Dendritic cell treated with granulocyte-macrophage colony-stimulating factor and Interleukin-4, amounts not matched to agents 40 ng/mL and 50 ng/mL, for 4 days (primary cell): Measurements from ENCODE around the gene DFFB.

Experiments used
- H3K27ac Mint-ChIP-seq: one replicate; pipeline ENCODE4 v1.8.0; 2022; ENCODE audit warnings: mild to moderate bottlenecking, mixed read lengths
- H3K27me3 Mint-ChIP-seq: one replicate; pipeline ENCODE4 v1.8.0; 2022; ENCODE audit warnings: mild to moderate bottlenecking, mixed read lengths
- H3K36me3 Mint-ChIP-seq: one replicate; pipeline ENCODE4 v1.8.0; 2022; ENCODE audit warnings: low read depth, mixed read lengths
- H3K4me1 Mint-ChIP-seq: one replicate; pipeline ENCODE4 v1.8.0; 2022; ENCODE audit warnings: low read depth, mixed read lengths
- H3K4me3 Mint-ChIP-seq: one replicate; pipeline ENCODE4 v1.8.0; 2022; ENCODE audit warnings: mild to moderate bottlenecking, moderate library complexity, mixed read lengths
- H3K9me3 Mint-ChIP-seq: one replicate; pipeline ENCODE4 v1.8.0; 2022; ENCODE audit warnings: mixed read lengths
- intact Hi-C: fragments of 100-400 bp; cut with micrococcal nuclease; formaldehyde crosslinking; loops from one replicate; pipeline ENCODE4 v1.15.0; 2022

Gene DFFB

DNA sequence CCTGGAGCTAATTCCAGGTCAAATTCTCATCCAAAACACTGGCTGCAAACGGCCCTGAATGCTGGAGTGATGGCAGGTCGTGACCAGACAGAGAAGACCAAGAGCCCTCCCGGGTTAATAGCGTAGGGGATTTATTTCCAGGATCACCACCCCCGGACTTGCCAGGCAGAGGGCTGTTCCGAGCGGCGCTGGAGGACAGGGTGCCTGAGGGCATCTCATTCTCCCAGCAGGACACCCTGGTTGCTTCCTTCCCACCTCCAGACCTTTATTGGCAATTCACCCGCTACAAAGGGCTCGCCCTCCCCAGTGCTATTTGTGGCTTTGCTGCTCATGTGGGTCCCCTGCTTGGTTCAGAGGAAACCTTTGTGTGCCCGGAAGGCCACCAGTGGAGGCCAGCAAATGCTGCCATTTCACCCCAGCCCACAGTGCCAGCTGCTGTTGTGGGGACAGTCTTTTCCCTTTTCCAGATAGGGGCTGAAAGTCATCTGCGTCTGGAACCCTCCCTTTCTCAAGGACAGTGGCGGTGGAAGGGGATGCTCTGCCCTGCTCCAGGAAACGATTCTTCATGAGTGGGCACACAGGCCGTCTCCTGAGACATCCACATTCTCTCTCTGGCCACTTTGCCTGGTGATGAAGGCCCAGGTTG, 61.8 kb downstream of the DFFB start:
- Mint-ChIP-seq H3K27ac (no peak overlapping the region), H3K27me3 (peaks cover 12% of the 10 kb centered on the region), H3K9me3 (no peaks in the 10 kb centered on the region), H3K4me1 (no peaks in the 10 kb centered on the region), H3K36me3 (no peaks in the 10 kb centered on the region), H3K4me3 (no peak overlapping the region)
- intact Hi-C loops: no loop called here

DNA sequence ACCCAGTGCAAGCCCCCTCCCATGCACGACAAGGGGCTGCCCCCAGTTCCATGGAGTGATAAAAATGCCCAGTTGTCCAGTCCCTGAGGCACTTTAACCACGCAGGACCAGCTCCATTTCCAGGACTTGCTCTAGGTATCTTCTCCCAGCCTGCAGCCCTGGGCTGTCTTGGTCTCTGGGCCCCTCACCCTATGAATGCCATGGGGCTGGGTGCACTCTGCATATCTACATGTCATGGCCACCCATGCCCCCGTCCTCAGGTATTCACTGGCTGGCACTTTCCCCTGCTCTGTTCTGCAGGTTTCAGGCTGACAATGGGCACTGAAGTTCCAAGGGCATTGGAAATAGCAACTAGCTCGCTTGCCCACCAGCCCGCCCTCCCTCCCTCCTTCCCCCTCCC, 62.4 kb downstream of the DFFB start:
- intact Hi-C loops: no loop called here
- Mint-ChIP-seq H3K27ac (no peak overlapping the region), H3K4me3 (no peak overlapping the region), H3K9me3 (no peaks in the 10 kb centered on the region), H3K36me3 (no peaks in the 10 kb centered on the region), H3K27me3 (peaks cover 12% of the 10 kb centered on the region), H3K4me1 (no peaks in the 10 kb centered on the region)

DNA sequence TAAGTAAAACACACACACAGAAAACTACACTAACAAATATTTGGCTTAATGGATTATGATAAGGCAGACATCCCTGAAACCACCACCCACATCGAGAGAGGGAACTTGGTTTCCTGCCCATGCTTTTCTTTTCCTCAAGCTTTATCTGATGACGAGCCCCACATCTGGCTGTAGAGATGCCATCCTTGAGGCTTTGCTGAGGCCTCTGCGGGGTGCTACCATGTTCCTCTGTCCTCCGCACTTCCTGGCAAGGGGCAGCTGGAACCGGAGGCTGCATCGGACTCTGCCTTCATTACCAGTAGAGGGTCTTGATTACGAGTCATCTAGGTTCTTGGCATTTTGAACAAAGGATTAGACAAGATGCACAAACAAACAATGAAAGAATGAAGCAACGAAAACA, 64.5 kb downstream of the DFFB start:
- Mint-ChIP-seq H3K27me3 (peaks cover 10% of the 10 kb centered on the region), H3K36me3 (no peaks in the 10 kb centered on the region), H3K27ac (no peak overlapping the region), H3K9me3 (no peaks in the 10 kb centered on the region), H3K4me3 (no peak overlapping the region), H3K4me1 (no peaks in the 10 kb centered on the region)
- intact Hi-C loops: no loop called here

DNA sequence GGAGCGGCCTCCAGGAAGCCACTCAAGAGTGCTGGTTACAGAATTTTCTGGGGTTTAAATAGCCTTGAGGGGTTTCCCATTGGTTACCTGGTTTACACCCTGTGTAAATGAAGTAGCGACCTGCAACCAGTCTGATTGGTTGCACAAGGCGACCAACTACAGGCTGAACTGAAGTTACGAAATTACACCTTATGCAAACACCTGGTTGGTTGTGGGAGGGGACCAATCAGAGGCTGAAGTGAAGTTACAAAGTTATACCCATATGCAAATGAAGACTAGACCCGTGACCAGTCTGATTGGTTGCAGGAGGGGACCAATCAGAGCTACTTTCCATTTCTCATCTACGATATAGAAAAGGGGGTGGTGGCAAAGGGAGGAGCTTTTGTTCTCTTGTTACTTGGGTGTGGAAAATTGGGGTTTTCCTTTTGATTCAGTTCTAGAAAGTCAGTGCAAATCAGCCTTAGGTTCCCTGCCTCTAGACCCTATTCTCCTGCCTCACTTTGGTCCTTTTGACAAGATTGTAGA, 65.0 kb downstream of the DFFB start:
- no peak overlapping the region for H3K4me3 Mint-ChIP-seq
- no peaks in the 10 kb centered on the region for H3K4me1 Mint-ChIP-seq
- intact Hi-C loops: no loop called here

DNA sequence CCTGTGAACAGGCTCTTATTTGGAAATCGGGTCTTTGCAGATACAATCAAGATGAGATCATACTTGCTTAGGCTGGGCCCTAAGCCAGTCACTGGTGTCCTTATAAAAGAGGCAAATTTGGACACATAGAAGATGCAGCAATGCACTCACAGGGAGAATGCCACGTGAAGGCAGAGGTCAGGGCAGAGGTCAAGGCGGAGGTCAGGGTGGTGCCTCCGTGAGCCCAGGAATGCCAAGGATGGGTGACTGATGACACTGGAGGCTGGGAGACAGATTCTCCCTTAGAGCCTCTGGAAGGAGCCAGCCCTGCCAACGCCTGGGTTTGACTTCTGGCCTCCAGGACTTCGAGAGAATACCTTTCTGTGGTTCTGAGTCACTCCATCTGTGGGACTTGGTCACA, 65.6 kb downstream of the DFFB start:
- Mint-ChIP-seq H3K4me3 (no peak overlapping the region), H3K27me3 (peaks cover 6% of the 10 kb centered on the region), H3K4me1 (no peaks in the 10 kb centered on the region), H3K27ac (no peak overlapping the region), H3K36me3 (no peaks in the 10 kb centered on the region), H3K9me3 (no peaks in the 10 kb centered on the region)
- intact Hi-C loops: no loop called here

More for the DNA sequence above, 65.0 kb downstream of the DFFB start:
- Mint-ChIP-seq H3K9me3 (no peaks in the 10 kb centered on the region), H3K27me3 (peaks cover 8% of the 10 kb centered on the region), H3K36me3 (no peaks in the 10 kb centered on the region), H3K27ac (no peak overlapping the region)

GRCh38 chr1:3923378-3924185, 66.3 kb downstream of the DFFB start:
- Mint-ChIP-seq H3K27me3 (peaks cover 5% of the 10 kb centered on the region), H3K4me1 (no peaks in the 10 kb centered on the region), H3K36me3 (no peaks in the 10 kb centered on the region), H3K9me3 (no peaks in the 10 kb centered on the region), H3K27ac (no peak overlapping the region), H3K4me3 (no peak overlapping the region)
- intact Hi-C loops: no loop called here

- H3K27ac Mint-ChIP-seq: no peak overlapping the region
- no peak overlapping the region for H3K4me3 Mint-ChIP-seq
- H3K27me3 Mint-ChIP-seq: peaks cover 4% of the 10 kb centered on the region
- no peaks in the 10 kb centered on the region for H3K9me3 Mint-ChIP-seq
- intact Hi-C loops: no loop called here
- no peaks in the 10 kb centered on the region for H3K4me1 Mint-ChIP-seq
- no peaks in the 10 kb centered on the region for H3K36me3 Mint-ChIP-seq
Measured at GRCh38 chr1:3924186-3924824, 67.0 kb downstream of the DFFB start.

DNA sequence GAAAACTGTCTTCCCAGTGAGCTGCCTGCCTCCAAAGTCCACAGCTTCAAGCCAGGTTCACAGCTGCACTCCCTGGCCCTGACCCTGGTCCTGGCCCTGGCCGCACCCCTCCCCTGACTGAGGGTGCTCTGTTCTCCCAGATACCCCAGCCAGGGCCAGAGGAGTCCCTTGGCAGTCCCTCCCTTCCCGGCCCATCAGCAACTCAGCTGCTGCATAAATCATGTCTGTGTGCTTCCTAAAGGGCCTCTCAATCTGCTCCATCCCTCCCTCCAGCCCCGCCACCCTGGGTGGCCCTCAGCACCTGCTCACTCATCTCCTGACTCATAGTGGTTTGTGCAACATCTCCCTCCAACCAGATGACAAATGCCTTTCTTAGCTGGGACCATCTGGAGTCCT, 67.5 kb downstream of the DFFB start:
- intact Hi-C loops: no loop called here
- Mint-ChIP-seq H3K36me3 (no peaks in the 10 kb centered on the region), H3K27ac (no peak overlapping the region), H3K27me3 (peaks cover 4% of the 10 kb centered on the region), H3K4me3 (no peak overlapping the region), H3K9me3 (peaks cover 2% of the 10 kb centered on the region), H3K4me1 (no peaks in the 10 kb centered on the region)

DNA sequence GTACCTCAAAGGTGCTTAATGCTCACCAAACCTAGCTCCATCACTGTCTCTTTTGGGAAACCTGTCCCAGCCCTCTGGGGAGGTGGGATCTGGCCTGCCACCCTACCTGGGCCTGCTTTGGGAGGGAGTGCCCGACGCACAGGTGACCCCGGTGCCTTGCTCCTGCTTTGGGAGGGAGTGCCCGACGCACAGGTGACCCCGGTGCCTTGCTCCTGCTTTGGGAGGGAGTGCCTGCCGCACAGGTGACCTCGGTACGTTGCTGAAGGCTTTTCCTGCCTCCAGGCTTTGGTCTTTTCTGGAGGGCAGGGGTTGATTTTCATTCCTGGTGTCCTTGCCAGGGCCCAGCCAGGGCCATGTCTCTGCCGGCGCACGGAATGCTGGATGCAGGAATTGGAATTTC, 68.0 kb downstream of the DFFB start:
- Mint-ChIP-seq H3K27me3 (peaks cover 4% of the 10 kb centered on the region), H3K36me3 (no peaks in the 10 kb centered on the region), H3K27ac (no peak overlapping the region), H3K4me3 (no peak overlapping the region), H3K9me3 (peaks cover 7% of the 10 kb centered on the region), H3K4me1 (no peaks in the 10 kb centered on the region)
- intact Hi-C loops: no loop called here

GRCh38 chr1:3925762-3926161, 68.5 kb downstream of the DFFB start:
- no peaks in the 10 kb centered on the region for H3K4me1 Mint-ChIP-seq

GRCh38 chr1:3926956-3927355, 69.7 kb downstream of the DFFB start:
- Mint-ChIP-seq H3K4me3 (no peak overlapping the region), H3K9me3 (peaks cover 12% of the 10 kb centered on the region), H3K27ac (no peak overlapping the region), H3K27me3 (no peaks in the 10 kb centered on the region), H3K36me3 (no peaks in the 10 kb centered on the region), H3K4me1 (no peaks in the 10 kb centered on the region)
- intact Hi-C loops: no loop called here

More at GRCh38 chr1:3925762-3926161, 68.5 kb downstream of the DFFB start:
- Mint-ChIP-seq H3K27me3 (peaks cover under 1% of the 10 kb centered on the region), H3K9me3 (peaks cover 12% of the 10 kb centered on the region), H3K36me3 (no peaks in the 10 kb centered on the region), H3K4me3 (no peak overlapping the region), H3K27ac (no peak overlapping the region)
- intact Hi-C loops: no loop called here

DNA sequence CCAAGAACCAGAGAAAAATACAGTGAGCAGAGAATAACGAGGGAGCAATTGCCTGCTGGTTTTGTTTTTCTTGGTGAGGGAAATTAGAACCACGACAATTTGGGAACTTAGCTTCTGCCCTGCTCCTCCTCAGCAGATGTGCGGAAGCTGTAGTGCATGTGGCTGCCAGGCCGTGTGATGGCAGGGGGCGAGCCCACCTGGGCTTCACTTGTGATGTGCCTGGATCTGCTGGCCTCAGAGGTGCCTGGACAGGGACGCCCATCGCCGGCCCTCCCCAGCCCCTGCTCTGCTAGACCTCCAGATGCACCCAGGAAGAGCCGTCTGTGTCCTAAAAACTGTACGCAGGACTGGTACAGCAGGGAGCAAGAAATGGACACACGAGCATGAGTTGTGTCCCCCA, 71.3 kb downstream of the DFFB start:
- Mint-ChIP-seq H3K4me1 (no peaks in the 10 kb centered on the region), H3K27me3 (no peaks in the 10 kb centered on the region), H3K9me3 (peaks cover 12% of the 10 kb centered on the region), H3K27ac (no peak overlapping the region), H3K4me3 (no peak overlapping the region), H3K36me3 (no peaks in the 10 kb centered on the region)
- intact Hi-C loops: no loop called here

GRCh38 chr1:3929126-3929525, 71.8 kb downstream of the DFFB start:
- no peaks in the 10 kb centered on the region for H3K36me3 Mint-ChIP-seq
- no peak overlapping the region for H3K27ac Mint-ChIP-seq
- H3K4me3 Mint-ChIP-seq: no peak overlapping the region
- H3K27me3 Mint-ChIP-seq: no peaks in the 10 kb centered on the region
- H3K4me1 Mint-ChIP-seq: no peaks in the 10 kb centered on the region
- intact Hi-C loops: no loop called here
- H3K9me3 Mint-ChIP-seq: peaks cover 12% of the 10 kb centered on the region

DNA sequence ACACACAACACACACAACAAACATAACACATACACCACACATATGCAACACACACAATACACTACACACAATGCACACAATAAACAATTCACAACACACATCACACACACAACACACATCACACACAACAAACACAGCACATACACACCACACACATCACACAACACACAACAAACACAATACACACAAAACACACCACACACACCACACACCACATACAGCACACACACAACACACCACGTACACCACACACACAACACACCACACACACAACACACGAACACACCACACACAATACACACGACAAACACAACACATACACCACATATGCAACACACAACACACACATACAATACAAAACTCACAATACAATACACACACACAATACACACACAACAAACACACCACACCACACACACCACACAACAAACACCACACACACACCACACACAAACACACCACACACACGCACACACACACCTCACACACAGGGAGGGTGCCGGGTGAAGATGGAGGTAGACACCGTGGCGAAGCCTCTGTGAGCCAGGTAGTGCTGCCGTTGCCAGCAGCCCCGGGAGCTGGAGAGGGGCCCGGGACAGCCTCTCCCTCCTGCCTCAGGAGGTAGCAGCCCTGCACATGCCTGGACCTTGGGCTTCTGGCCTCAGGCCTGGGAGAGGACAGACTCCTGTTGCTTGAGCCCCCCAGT, 73.2 kb downstream of the DFFB start:
- H3K4me3 Mint-ChIP-seq: no peak overlapping the region
- intact Hi-C loops: no loop called here
- no peaks in the 10 kb centered on the region for H3K4me1 Mint-ChIP-seq
- H3K36me3 Mint-ChIP-seq: no peaks in the 10 kb centered on the region
- H3K27me3 Mint-ChIP-seq: peaks cover 4% of the 10 kb centered on the region
- no peak overlapping the region for H3K27ac Mint-ChIP-seq
- peaks cover 12% of the 10 kb centered on the region for H3K9me3 Mint-ChIP-seq
